K562 (cell line): Measurements from ENCODE around the gene LMAN2. TPM values are rescaled to one million over a fixed set of nuclear protein-coding genes. Genes with fewer than 3 reads are reported as not detected.

Source experiments
- ATAC-seq: fragments of 200-7000 bp; cut with Tn5 transposase; 3 replicates; pipeline ENCODE4 v1.9.1; 2020; ENCODE audit warnings: moderate library complexity
- BruUV-seq: library from RNA; stranded (reverse); fragments of 400-500 nt; replicated peaks from 2 replicates; lab custom pipeline; 2021; lab: Mats Ljungman, UMichigan
- CTCF ChIA-PET: fragments of 300-600 bp; formaldehyde crosslinking; extraction: SDS; loops from one replicate; lab custom pipeline; 2021; ENCODE audit warnings: low intra/inter-chr PET ratio; lab: Yijun Ruan, JAX
- POLR2A ChIA-PET: fragments of 300-600, 350-650 bp; sonication (Branson Sonifier 250); formaldehyde crosslinking; extraction: SDS; loops from one replicate; lab custom pipeline; 2021; ENCODE audit warnings: antibody characterized with exemption, inconsistent platforms; lab: Yijun Ruan, JAX
- DNase-seq, 4 experiments: peaks; one replicate each; pipeline versions ENCODE4 v3.0.0 to v3.0.0-alpha.2; 2011 to 2018; ENCODE audit warnings: low spot score in 3 of 4, mixed read lengths in 3 of 4; ENCODE audit errors: extremely low read depth in 1 of 4
- FAIRE-seq: peaks from 2 replicates; lab custom pipeline; 2011; peaks lifted over from hg19 to GRCh38; lab: Jason Lieb, UNC
- H2AFZ ChIP-seq: 2 replicates; pipeline ENCODE4 v1.6.0; 2011; ENCODE audit warnings: low read depth, low read length, control low read depth, inconsistent platforms
- H3K27ac ChIP-seq: fragments of 200-600 bp; 3 replicates; pipeline ENCODE4 v1.8.0; 2011; ENCODE audit warnings: low read depth, mild to moderate bottlenecking, control low read depth, inconsistent platforms, low read length, moderate library complexity, mixed read lengths; ENCODE audit errors: extremely low read depth
- H3K27me3 ChIP-seq, 2 experiments: fragments of 300-600 bp in 1 of 2; 2 replicates in 1 of 2; 3 replicates in 1 of 2; pipeline versions ENCODE4 v1.6.0 to v1.8.0; 2011; ENCODE audit warnings: inconsistent platforms in 2 of 2, low read length in 2 of 2, mild to moderate bottlenecking in 1 of 2, mixed read lengths in 1 of 2, moderate library complexity in 1 of 2; ENCODE audit not compliant: control insufficient read depth in 2 of 2, insufficient read depth in 2 of 2
- H3K36me3 ChIP-seq: fragments of 300-600 bp; 3 replicates; pipeline ENCODE4 v1.8.0; 2011; ENCODE audit warnings: mild to moderate bottlenecking, low read length, inconsistent platforms; ENCODE audit not compliant: control insufficient read depth, insufficient read depth
- H3K4me1 ChIP-seq, 2 experiments: fragments of 200-600 bp in 1 of 2; replicated peaks in 1 of 2; 2 replicates in 1 of 2; 3 replicates in 1 of 2; pipeline versions ENCODE4 v1.5.1 to v1.8.0; 2011; ENCODE audit warnings: inconsistent platforms in 2 of 2, low read length in 2 of 2, mild to moderate bottlenecking in 1 of 2, mixed read lengths in 1 of 2, moderate library complexity in 1 of 2; ENCODE audit not compliant: control insufficient read depth in 2 of 2, insufficient read depth in 2 of 2
- H3K4me2 ChIP-seq: 2 replicates; pipeline ENCODE4 v1.6.1; 2011; ENCODE audit warnings: low read length, control low read depth, inconsistent platforms, mixed read lengths; ENCODE audit not compliant: insufficient read depth
- H3K4me3 ChIP-seq: fragments of 200-600 bp; sonication (generic), shearing (Covaris generic); 2 replicates; pipeline ENCODE4 v1.5.1; 2016; ENCODE audit warnings: control low read depth, inconsistent platforms
- H3K79me2 ChIP-seq: fragments of 200-600 bp; 3 replicates; pipeline ENCODE4 v1.8.0; 2011; ENCODE audit warnings: low read length, inconsistent platforms; ENCODE audit not compliant: control insufficient read depth, insufficient read depth
- H3K9ac ChIP-seq, 2 experiments: 2 replicates each; pipeline versions ENCODE4 v1.6.0 to v1.6.1; 2011; ENCODE audit warnings: low read depth in 2 of 2, low read length in 2 of 2, control low read depth in 1 of 2, inconsistent platforms in 1 of 2, mild to moderate bottlenecking in 1 of 2, mixed read lengths in 1 of 2; ENCODE audit not compliant: insufficient read depth in 1 of 2
- H3K9me1 ChIP-seq: one replicate; pipeline ENCODE4 v1.6.0; 2011; ENCODE audit warnings: inconsistent platforms, mild to moderate bottlenecking, low read length, moderate library complexity; ENCODE audit not compliant: control insufficient read depth, insufficient read depth
- H3K9me3 ChIP-seq: replicated peaks from 2 replicates; pipeline ENCODE4 v1.5.1; 2011; ENCODE audit warnings: low read depth, low read length, inconsistent platforms; ENCODE audit not compliant: control insufficient read depth, insufficient read depth
- H4K20me1 ChIP-seq: replicated peaks from 2 replicates; pipeline ENCODE4 v1.6.1; 2011; ENCODE audit warnings: low read length, inconsistent platforms, mixed read lengths; ENCODE audit not compliant: control insufficient read depth, insufficient read depth
- BRF1 ChIP-seq: IDR thresholded peaks from 3 replicates; pipeline ENCODE4 v1.6.1; 2011; ENCODE audit warnings: borderline replicate concordance, mild to moderate bottlenecking; ENCODE audit not compliant: insufficient read length; ENCODE audit errors: extremely low read depth
- CXXC5 ChIP-seq: fragments of 250-450 bp; sonication (Bioruptor Pico); IDR thresholded peaks from 2 replicates; pipeline ENCODE4 v1.8.0; 2022; ENCODE audit warnings: inconsistent platforms, mild to moderate bottlenecking, moderate library complexity
- EP400 ChIP-seq: fragments of 450-650 bp; IDR thresholded peaks from 2 replicates; pipeline ENCODE4 v1.6.1; 2017; ENCODE audit warnings: antibody characterized with exemption, mild to moderate bottlenecking, moderate library complexity
- FOS ChIP-seq: IDR thresholded peaks from 3 replicates; pipeline ENCODE4 v1.6.1; 2011; ENCODE audit not compliant: insufficient read length; ENCODE audit errors: extremely low read depth
- FOXJ2 ChIP-seq: fragments of 200-800 bp; sonication (Bioruptor generic); IDR thresholded peaks from 2 replicates; pipeline ENCODE4 v1.6.1; 2016; ENCODE audit warnings: missing genetic modification characterization, missing compliant biosample characterization
- GABPB1 ChIP-seq: sonication (generic); formaldehyde crosslinking; IDR thresholded peaks from 2 replicates; pipeline ENCODE4 v1.8.0; 2022; ENCODE audit warnings: mild to moderate bottlenecking, missing genetic modification reagents
- NBN ChIP-seq: fragments of 450-650 bp; IDR thresholded peaks from 2 replicates; pipeline ENCODE4 v1.6.1; 2016; ENCODE audit warnings: low read depth, mild to moderate bottlenecking
- SMC3 ChIP-seq: conservative IDR thresholded peaks from 2 replicates; pipeline ENCODE4 v1.6.1; 2011; ENCODE audit warnings: low read depth, low read length, improper control_type of control experiment; ENCODE audit not compliant: insufficient read depth
- TAF15 ChIP-seq: fragments of 200-400 bp; formaldehyde crosslinking; IDR thresholded peaks from 2 replicates; pipeline ENCODE4 v1.6.1; 2017; ENCODE audit warnings: mild to moderate bottlenecking, low read depth, low read length, moderate library complexity
- ZBTB5 ChIP-seq: fragments of 450-650 bp; IDR thresholded peaks from 2 replicates; pipeline ENCODE4 v1.6.1; 2017; ENCODE audit warnings: antibody characterized with exemption
- ZNF23 ChIP-seq: fragments of 250-450 bp; sonication (Bioruptor Pico); IDR thresholded peaks from 2 replicates; pipeline ENCODE4 v1.4.0; 2020; ENCODE audit warnings: mild to moderate bottlenecking
- ZNF232 ChIP-seq: sonication (generic); formaldehyde crosslinking; IDR thresholded peaks from 2 replicates; pipeline ENCODE4 v1.8.0; 2022; ENCODE audit warnings: mild to moderate bottlenecking, missing genetic modification reagents
- ZNF561 ChIP-seq: fragments of 450-650 bp; formaldehyde crosslinking; conservative IDR thresholded peaks from 2 replicates; pipeline ENCODE4 v1.4.0; 2020; ENCODE audit warnings: mild to moderate bottlenecking, moderate library complexity
- ZNF77 ChIP-seq: fragments of 250-450 bp; sonication (Bioruptor Pico); IDR thresholded peaks from 2 replicates; pipeline ENCODE4 v1.5.0; 2020
- WGBS: fragments of 100-300 bp; shearing (Covaris generic); methylation state at CpG from one replicate; pipeline ENCODE4 v1.1.6; 2016; ENCODE audit warnings: low coverage, mixed read lengths; ENCODE audit not compliant: insufficient coverage; ENCODE audit errors: missing lambda C conversion rate; 5-methylcytosine and 5-hydroxymethylcytosine counted together
- in situ Hi-C: fragments of 300-500 bp; cut with MboI; formaldehyde crosslinking; loops from 4 replicates; pipeline ENCODE4 v1.15.0; 2018; ENCODE audit warnings: inconsistent platforms, mixed read lengths
- intact Hi-C: fragments of 100-400 bp; cut with micrococcal nuclease; formaldehyde crosslinking; loops from 2 replicates; pipeline ENCODE4 v1.14.2; 2022
- polyA plus RNA-seq, 8 experiments: library from polyadenylated mRNA; depleted of rRNA in 4 of 8; stranded (reverse) in 5 of 8; unstranded in 3 of 8; fragments of >200 nt; fragmentation: Nextera tagmentation in 2 of 8; fragmentation: Illumina TruSeq in 1 of 8; extraction: Ambion mirVana in 2 of 8; extraction: Trizol in 1 of 8; gene quantifications; 2 replicates each; pipeline versions ENCODE4 v1.2.1 to v1.2.3, GENCODE V29; 2011 to 2014; ENCODE audit warnings: inconsistent platforms in 1 of 8, missing spikeins in 1 of 8
- total RNA-seq, 7 experiments: library from RNA; depleted of rRNA in 6 of 7; stranded (reverse); fragments of >200 nt in 6 of 7; fragmentation: Illumina TruSeq in 2 of 7; extraction: Trizol in 2 of 7; gene quantifications; 2 replicates each; pipeline versions ENCODE4 v1.2.1 to v1.2.3, GENCODE V29; 2011 to 2021; ENCODE audit warnings: low replicate concordance in 1 of 7
- TF ChIP-seq, protein P1 (sequence below): IDR thresholded peaks from 2 replicates; pipeline ENCODE4 v1.6.1; 2016; ENCODE audit warnings: missing genetic modification characterization, missing compliant biosample characterization

Gene LMAN2
- total and polyA plus RNA-seq, 9 of the 15 experiments (the other 6 are each of a cell fraction or from before 2014, with no cell fraction given): 2.7 to 254 (median 136) TPM

DNA sequence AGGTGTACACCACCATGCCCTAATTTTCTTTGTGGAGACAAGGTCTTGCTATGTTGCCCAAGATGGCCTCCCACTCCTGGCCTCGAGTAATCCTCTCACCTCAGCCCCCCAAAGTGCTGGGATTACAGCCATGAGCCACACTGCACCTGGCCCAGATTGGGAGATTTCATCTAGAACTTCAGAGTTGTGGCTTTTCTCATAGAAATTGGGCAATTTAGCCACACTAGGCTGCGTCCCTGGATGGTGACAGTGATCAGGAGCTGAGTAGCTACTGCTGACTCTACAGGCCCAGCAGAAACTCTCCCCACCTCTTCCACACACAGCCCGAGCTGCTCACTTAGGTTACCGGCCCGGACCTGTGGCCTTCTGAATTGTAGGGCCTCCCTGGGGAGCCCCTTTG lies 41.3 kb upstream of the LMAN2 start (continued):
- TF ChIP-seq ZNF77 (CRISPR knock-in tag) (no peak), ZNF232 (CRISPR knock-in tag) (no peak), FOS (no peak)

DNA sequence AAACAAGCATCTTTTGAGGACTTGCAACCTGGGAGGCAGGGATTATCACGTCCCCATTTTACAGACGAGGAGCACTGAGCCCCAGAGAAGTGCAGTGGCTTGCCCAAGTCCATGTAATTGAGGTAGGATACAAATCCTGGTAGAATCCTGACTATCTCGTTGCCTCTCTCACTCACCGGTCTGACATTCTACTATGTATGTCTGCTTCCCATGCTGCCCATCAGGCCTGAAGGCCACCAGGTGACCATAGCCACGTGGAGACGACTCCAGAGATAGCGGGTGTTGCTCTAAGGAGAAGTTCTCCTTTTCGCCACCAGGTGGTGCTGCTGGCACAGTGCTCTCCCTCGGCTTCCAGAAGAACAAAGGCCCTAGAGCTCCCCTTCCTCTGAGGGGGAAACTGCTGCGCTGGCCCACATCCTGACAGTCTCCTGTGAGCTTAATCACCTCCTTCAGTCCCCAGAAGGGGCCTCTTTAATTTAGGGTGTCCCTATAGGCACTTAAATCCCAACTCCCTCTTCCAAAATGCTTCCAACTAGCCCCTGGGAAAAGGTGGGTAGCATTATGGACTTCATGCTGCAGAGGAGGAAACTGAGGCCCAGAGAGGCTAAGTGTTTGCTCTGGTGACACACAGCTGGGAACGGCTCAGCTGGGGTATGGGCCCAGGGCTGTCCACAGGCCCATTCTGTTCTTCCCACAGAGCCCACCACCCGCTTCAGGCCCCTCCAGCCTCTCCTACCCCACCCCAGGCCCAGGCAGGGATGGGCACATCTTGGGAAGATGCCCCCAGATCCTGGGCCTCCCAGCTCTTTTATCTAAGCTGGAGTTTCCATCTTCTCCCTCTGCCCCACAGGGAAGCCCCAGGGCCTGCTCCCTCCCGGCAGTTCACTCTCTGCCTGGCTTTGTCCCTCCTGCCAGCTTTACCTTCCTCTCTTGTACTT lies 39.2 kb upstream of the LMAN2 start:
- ATAC-seq (peak; percentile 96), FAIRE-seq (peak; percentile 98), DNase-seq (peak; percentile 92 to 93 (median 92))
- Histone ChIP-seq H3K9me1 (no peaks in the 10 kb centered on the region), H2AFZ (peak overlapping the region; percentile 94), H4K20me1 (no peaks in the 10 kb centered on the region), H3K27me3 (peaks cover 0 to 4% of the 10 kb centered on the region in 2 experiments; a peak in 3 of 5 replicates), H3K79me2 (no peaks in the 10 kb centered on the region), H3K4me1 (peaks cover 7 to 8% of the 10 kb centered on the region in 2 experiments; a peak in 3 of 5 replicates), H3K4me2 (no peak overlapping the region; the same call in 1 of the 2 replicates), H3K4me3 (no peak overlapping the region), H3K36me3 (no peaks in the 10 kb centered on the region), H3K9me3 (no peaks in the 10 kb centered on the region), H3K27ac (no peak overlapping the region), H3K9ac (peak overlapping the region; percentile 3 to 69; a peak in 3 of 4 replicates)
- intact Hi-C loops: loop anchor here (1.0 kb wide), 3 partner anchors 20 to 72 kb away; no protein-coding TSS in a partner anchor
- POLR2A ChIA-PET: interaction anchor here (0.6 to 2.0 kb wide), 10 partner anchors 12 to 88 kb away, joined by 3 to 7 read pairs (median 4); no protein-coding TSS in a partner anchor
- 29% methylated on average over 13 of the region's 13 CpGs for WGBS
- CTCF ChIA-PET: interaction anchor here (0.6 to 4.6 kb wide), 8 partner anchors 8 to 110 kb away, joined by 3 to 78 read pairs (median 3); no protein-coding TSS in a partner anchor
- BruUV-seq: no TSS peak
- in situ Hi-C loops: loop anchor here (5.0 to 10.0 kb wide), 2 partner anchors 57 to 674 kb away; partner anchors contain the start of gene PRR7
- TF ChIP-seq ZNF561 (CRISPR knock-in tag) (no peak), ZBTB5 (no peak), CXXC5 (CRISPR knock-in tag) (no peak), ZNF23 (CRISPR knock-in tag) (no peak), EP400 (peak; percentile 85), TAF15 (no peak), BRF1 (no peak), GABPB1 (CRISPR knock-in tag) (0 out of 2 replicates have a peak, but pooled peaks have one; percentile 41), NBN (no peak), FOXJ2 (tag) (no peak), SMC3 (peak; percentile 90)
- TF ChIP-seq, protein P1, sequence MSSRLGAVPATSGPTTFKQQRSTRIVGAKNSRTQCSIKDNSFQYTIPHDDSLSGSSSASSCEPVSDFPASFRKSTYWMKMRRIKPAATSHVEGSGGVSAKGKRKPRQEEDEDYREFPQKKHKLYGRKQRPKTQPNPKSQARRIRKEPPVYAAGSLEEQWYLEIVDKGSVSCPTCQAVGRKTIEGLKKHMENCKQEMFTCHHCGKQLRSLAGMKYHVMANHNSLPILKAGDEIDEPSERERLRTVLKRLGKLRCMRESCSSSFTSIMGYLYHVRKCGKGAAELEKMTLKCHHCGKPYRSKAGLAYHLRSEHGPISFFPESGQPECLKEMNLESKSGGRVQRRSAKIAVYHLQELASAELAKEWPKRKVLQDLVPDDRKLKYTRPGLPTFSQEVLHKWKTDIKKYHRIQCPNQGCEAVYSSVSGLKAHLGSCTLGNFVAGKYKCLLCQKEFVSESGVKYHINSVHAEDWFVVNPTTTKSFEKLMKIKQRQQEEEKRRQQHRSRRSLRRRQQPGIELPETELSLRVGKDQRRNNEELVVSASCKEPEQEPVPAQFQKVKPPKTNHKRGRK: no peak
